Calu3 (cell line): ENCODE measurements around the gene NPDC1. TPM values are rescaled to one million over a fixed set of nuclear protein-coding genes. Genes with fewer than 3 reads are reported as not detected.

ENCODE experiments used
- BruUV-seq: library from RNA; stranded (reverse); fragments of 400-500 nt; replicated peaks from 2 replicates; lab custom pipeline; 2021; lab: Mats Ljungman, UMichigan
- CTCF ChIA-PET: fragments of 300-600 bp; sonication (Branson Sonifier 250); formaldehyde crosslinking; loops from one replicate; lab custom pipeline; 2022; ENCODE audit warnings: antibody characterized with exemption; lab: Charles Lee
- DNase-seq: peaks from one replicate; pipeline ENCODE4 v3.0.0; 2022
- H3K27ac Mint-ChIP-seq: one replicate; pipeline ENCODE4 v1.8.0; 2022; ENCODE audit warnings: mixed read lengths; ENCODE audit not compliant: unreplicated experiment
- H3K27me3 Mint-ChIP-seq: one replicate; pipeline ENCODE4 v1.8.0; 2022; ENCODE audit warnings: mixed read lengths; ENCODE audit not compliant: unreplicated experiment
- H3K36me3 Mint-ChIP-seq: one replicate; pipeline ENCODE4 v1.8.0; 2022; ENCODE audit warnings: mild to moderate bottlenecking, moderate library complexity, mixed read lengths; ENCODE audit not compliant: insufficient read depth, unreplicated experiment
- H3K4me1 Mint-ChIP-seq: one replicate; pipeline ENCODE4 v1.8.0; 2022; ENCODE audit warnings: mild to moderate bottlenecking, low read depth, mixed read lengths; ENCODE audit not compliant: unreplicated experiment
- H3K4me3 Mint-ChIP-seq: one replicate; pipeline ENCODE4 v1.8.0; 2022; ENCODE audit warnings: mild to moderate bottlenecking, low read depth, moderate library complexity, mixed read lengths; ENCODE audit not compliant: unreplicated experiment
- H3K9me3 Mint-ChIP-seq: one replicate; pipeline ENCODE4 v1.8.0; 2022; ENCODE audit warnings: low read depth, mixed read lengths; ENCODE audit not compliant: unreplicated experiment
- intact Hi-C: fragments of 100-400 bp; cut with micrococcal nuclease; formaldehyde crosslinking; loops from one replicate; pipeline ENCODE4 v1.10.0; 2022; ENCODE audit not compliant: unreplicated experiment
- total RNA-seq: library from RNA; stranded (reverse); gene quantifications from 2 replicates; pipeline ENCODE4 v1.2.3, GENCODE V29; 2022
- TF ChIP-seq, protein P1 (sequence below): fragments of 200-600 bp; IDR thresholded peaks from one replicate; pipeline ENCODE4 v1.8.0; 2022; ENCODE audit warnings: antibody characterized with exemption; ENCODE audit not compliant: unreplicated experiment

NPDC1 gene
- total RNA-seq, 1 experiment from 2014 or later = 65.2 TPM

DNA sequence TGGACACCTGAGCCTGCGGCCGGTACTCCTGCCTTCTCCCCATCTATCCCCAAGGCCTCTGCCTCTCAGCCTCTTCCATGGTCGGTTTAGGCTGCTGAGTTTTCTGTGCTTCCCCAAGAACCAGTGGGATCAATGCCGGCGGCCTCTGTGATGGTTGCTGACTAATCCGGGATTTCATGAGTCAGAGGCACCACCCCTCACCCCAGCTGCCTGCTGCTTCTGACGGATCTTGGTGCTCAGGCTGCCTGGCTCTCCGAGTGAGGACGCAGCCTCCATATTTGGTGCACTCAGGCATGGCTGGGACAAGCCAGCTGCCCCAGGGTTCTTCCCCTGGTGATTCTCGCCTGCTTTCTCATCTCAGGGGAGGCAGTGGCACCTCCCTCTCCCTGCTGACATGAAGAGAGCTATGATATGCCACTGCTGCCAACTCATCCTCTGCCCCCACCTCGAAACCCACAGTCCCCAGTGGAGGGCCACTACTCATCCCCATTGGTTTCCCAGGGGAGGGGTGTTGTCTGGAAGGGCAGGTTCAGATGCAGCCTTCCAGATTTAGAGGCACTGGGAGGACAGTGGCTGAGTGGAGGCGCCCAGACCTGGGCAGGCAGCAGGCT, 37.5 kb upstream of the NPDC1 start:
- no TSS peak for BruUV-seq
- TF ChIP-seq, protein P1, sequence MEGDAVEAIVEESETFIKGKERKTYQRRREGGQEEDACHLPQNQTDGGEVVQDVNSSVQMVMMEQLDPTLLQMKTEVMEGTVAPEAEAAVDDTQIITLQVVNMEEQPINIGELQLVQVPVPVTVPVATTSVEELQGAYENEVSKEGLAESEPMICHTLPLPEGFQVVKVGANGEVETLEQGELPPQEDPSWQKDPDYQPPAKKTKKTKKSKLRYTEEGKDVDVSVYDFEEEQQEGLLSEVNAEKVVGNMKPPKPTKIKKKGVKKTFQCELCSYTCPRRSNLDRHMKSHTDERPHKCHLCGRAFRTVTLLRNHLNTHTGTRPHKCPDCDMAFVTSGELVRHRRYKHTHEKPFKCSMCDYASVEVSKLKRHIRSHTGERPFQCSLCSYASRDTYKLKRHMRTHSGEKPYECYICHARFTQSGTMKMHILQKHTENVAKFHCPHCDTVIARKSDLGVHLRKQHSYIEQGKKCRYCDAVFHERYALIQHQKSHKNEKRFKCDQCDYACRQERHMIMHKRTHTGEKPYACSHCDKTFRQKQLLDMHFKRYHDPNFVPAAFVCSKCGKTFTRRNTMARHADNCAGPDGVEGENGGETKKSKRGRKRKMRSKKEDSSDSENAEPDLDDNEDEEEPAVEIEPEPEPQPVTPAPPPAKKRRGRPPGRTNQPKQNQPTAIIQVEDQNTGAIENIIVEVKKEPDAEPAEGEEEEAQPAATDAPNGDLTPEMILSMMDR = no peak
- CTCF ChIA-PET = interaction anchor here (0.7 to 1.2 kb wide), 2 partner anchors 9 to 37 kb away, joined by 3 read pairs; no protein-coding TSS in a partner anchor
- H3K36me3 Mint-ChIP-seq = peaks cover 40% of the 10 kb centered on the region
- H3K27me3 Mint-ChIP-seq = no peaks in the 10 kb centered on the region
- H3K4me3 Mint-ChIP-seq = no peak overlapping the region
- peak overlapping the region; percentile 27 for H3K27ac Mint-ChIP-seq
- peaks cover 6% of the 10 kb centered on the region for H3K4me1 Mint-ChIP-seq
- intact Hi-C loops = no loop called here
- peak; percentile 81 for DNase-seq
- H3K9me3 Mint-ChIP-seq = no peaks in the 10 kb centered on the region

DNA sequence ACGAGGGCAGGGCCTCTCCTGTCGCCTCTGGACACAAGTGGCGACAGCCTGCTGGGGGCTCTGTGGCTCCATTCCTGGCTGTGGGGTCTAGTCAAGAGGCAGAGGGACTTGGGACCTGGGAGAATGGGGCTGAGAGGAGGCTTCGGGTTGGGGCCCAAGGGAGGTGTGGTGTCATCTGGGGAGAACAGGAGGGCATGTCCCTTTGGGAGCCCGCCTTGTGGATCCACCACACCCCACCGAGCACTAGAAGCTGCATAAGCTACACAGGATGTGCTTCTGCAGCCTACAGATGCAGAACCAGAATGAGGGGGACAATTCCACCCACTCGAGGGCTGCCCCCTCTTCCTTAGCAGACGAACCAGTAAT, 36.9 kb upstream of the NPDC1 start:
- no peaks in the 10 kb centered on the region for H3K9me3 Mint-ChIP-seq
- no TSS peak for BruUV-seq
- DNase-seq = no peak
- H3K27ac Mint-ChIP-seq = no peak overlapping the region
- peaks cover 6% of the 10 kb centered on the region for H3K4me1 Mint-ChIP-seq
- H3K4me3 Mint-ChIP-seq = no peak overlapping the region
- CTCF ChIA-PET = interaction anchor here (0.7 kb wide), 1 partner anchor 9 kb away, joined by 3 read pairs; no protein-coding TSS in a partner anchor
- intact Hi-C loops = no loop called here
- H3K27me3 Mint-ChIP-seq = no peaks in the 10 kb centered on the region
- peaks cover 40% of the 10 kb centered on the region for H3K36me3 Mint-ChIP-seq
- TF ChIP-seq, protein P1 = no peak

DNA sequence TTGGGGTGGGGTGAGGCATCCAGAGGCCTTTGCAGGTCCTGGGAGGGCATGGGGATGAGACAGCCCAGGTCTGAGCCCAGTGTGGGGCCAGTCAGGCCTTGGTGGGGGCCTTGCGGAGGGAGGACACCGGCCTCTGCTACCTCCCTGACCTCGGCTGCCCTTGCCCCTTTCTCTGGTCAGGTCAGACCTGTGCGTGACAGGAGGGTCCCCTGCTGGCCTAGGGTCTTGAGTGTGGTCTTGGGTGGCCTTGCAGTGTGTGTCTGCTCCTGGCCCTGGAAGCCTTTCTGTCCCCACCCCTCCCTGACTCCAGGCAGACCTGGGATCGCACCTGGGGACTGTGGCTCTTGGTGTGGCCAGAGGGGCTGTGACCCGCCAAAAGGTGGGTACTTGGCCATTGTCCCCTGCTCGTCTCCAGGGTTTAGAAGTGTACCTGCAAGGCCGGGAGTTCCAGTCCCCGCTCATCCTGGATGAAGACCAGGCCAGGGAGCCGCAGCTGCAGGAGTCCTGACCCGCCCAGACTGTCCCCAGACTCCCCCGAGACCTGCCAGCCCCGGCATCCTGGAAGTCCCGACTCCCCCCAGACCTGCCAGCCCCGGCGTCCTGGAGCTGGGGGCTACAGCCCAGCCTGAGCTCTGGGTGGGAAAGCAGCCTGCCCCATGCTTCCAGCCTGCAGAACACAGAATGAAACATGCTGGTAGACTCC, 36.4 kb upstream of the NPDC1 start:
- no peaks in the 10 kb centered on the region for H3K27me3 Mint-ChIP-seq
- CTCF ChIA-PET = no interaction called here
- TF ChIP-seq, protein P1 = no peak
- H3K9me3 Mint-ChIP-seq = no peaks in the 10 kb centered on the region
- H3K27ac Mint-ChIP-seq = no peak overlapping the region
- H3K36me3 Mint-ChIP-seq = peaks cover 34% of the 10 kb centered on the region
- intact Hi-C loops = no loop called here
- BruUV-seq = no TSS peak
- no peak for DNase-seq
- H3K4me3 Mint-ChIP-seq = no peak overlapping the region
- H3K4me1 Mint-ChIP-seq = peaks cover 6% of the 10 kb centered on the region

DNA sequence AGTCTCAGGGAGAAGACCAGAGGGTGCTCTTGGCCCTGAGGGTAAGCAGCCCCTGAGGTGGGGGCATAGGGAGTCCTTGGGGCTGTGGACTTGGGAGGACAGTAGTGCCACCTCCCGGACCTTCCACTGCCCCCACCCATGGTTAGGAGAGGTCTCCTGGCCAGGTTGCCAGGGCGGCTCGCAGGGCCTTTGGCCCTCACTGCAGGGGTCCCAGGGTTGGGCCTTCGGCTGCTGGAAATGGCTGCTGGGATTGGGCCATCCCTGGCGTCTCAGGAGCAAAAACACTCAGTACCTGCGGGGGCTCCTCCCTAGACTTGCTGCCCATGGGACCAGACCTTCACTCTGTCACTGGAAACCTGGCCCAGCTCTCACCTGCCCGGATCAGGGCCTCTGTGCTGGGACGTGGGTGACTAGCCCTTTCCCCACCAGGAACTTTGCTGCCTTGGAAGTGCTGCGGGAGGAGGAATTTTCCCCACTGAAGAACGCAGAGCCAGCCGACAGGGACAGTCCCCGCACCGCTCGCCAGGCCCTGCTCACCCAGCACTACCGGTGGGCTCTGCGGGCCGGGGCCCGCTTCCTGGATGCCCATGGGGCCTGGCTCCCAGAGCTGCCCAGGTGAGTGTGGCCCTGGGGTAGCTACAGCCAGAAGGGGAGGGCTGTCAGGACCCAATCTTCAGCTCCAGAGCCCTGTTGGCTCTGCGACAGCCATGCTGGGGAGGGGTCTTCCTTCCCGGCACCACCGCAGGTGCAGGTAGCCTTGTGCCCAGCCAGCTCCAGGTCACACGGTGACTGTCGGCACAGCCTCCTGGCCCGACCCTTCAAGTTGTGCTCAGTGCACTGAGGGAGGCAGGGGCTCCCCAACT, 34.5 kb upstream of the NPDC1 start:
- no TSS peak for BruUV-seq
- DNase-seq = no peak
- Mint-ChIP-seq H3K4me3 (no peak overlapping the region), H3K27ac (no peak overlapping the region), H3K4me1 (peaks cover 3% of the 10 kb centered on the region), H3K27me3 (no peaks in the 10 kb centered on the region), H3K9me3 (no peaks in the 10 kb centered on the region), H3K36me3 (peaks cover 18% of the 10 kb centered on the region)
- CTCF ChIA-PET = no interaction called here
- intact Hi-C loops = no loop called here
- TF ChIP-seq, protein P1 = no peak
